ENCODE results near the gene CD47. TPM values are rescaled to one million over a fixed set of nuclear protein-coding genes. Genes with fewer than 3 reads are reported as not detected.

The CD47 gene
- total RNA-seq, 2 experiments from 2014 or later = 154 to 157 TPM

DNA sequence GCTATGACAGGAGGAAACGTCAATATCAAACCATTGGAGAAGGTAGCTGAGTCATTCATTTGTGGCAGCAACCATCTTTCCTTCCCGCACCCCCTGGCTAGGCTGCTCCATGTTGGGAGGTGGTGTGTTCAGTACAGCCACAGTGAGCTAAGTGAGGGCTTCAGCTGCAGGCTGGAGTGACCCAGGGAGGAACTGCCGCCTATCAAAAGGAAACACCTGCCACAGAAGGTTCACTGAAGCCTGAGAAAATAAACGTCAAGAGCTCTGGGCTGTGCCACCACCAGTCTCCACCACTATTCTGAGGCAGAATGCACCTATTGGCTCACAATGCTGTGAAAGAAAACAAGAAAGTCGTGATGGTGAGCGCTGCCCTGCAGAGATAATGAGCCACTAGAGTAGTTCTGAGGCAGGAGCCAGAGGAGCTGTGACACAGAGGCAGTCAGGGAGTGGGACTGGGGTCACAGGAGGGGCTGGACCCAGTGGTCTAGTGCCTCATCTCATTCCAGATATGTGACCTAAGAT is 34.8 kb upstream of the CD47 start:
- Mint-ChIP-seq H3K9me3 (peaks cover 4% of the 10 kb centered on the region), H3K36me3 (peaks cover 31% of the 10 kb centered on the region), H3K27ac (peak overlapping the region; percentile 99), H3K4me1 (peaks cover 54% of the 10 kb centered on the region), H3K4me3 (peak overlapping the region; percentile 96), H3K27me3 (no peaks in the 10 kb centered on the region)
- ATAC-seq (ENCODE audit: low read depth) (peak; percentile 60), DNase-seq (peak; percentile 64)
- POLR2A ChIA-PET = interaction anchor here (0.7 to 3.9 kb wide), 14 partner anchors 8 to 493 kb away, joined by 3 to 50 read pairs (median 5); partner anchors contain the start of gene IFT57

DNA sequence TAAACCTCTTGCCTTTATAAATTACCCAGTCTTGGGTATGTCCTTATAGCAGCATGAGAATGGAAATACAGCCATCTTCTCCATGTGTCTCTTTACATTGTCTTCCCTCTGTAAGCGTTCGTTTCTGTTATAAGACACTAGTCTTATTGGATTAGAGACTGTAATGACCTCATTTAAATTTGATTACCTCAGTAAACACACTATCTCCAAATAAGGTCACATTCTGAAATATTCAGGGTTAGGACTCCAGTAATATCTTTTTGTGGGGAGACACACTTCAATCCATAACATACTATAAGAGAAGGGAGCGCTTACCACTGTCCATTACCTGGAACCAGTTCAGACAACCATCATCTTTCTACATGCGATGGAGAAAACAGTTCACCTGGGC is 34.3 kb upstream of the CD47 start:
- ATAC-seq (ENCODE audit: low read depth) (peak; percentile 7), DNase-seq (no peak)
- H3K9me3 Mint-ChIP-seq = peaks cover 4% of the 10 kb centered on the region
- peak overlapping the region; percentile 96 for H3K4me3 Mint-ChIP-seq
- peak overlapping the region; percentile 99 for H3K27ac Mint-ChIP-seq
- peaks cover 52% of the 10 kb centered on the region for H3K4me1 Mint-ChIP-seq
- H3K27me3 Mint-ChIP-seq = no peaks in the 10 kb centered on the region
- peaks cover 28% of the 10 kb centered on the region for H3K36me3 Mint-ChIP-seq
- POLR2A ChIA-PET = interaction anchor here (0.7 to 3.9 kb wide), 13 partner anchors 8 to 493 kb away, joined by 3 to 50 read pairs (median 6); partner anchors contain the start of gene IFT57

DNA sequence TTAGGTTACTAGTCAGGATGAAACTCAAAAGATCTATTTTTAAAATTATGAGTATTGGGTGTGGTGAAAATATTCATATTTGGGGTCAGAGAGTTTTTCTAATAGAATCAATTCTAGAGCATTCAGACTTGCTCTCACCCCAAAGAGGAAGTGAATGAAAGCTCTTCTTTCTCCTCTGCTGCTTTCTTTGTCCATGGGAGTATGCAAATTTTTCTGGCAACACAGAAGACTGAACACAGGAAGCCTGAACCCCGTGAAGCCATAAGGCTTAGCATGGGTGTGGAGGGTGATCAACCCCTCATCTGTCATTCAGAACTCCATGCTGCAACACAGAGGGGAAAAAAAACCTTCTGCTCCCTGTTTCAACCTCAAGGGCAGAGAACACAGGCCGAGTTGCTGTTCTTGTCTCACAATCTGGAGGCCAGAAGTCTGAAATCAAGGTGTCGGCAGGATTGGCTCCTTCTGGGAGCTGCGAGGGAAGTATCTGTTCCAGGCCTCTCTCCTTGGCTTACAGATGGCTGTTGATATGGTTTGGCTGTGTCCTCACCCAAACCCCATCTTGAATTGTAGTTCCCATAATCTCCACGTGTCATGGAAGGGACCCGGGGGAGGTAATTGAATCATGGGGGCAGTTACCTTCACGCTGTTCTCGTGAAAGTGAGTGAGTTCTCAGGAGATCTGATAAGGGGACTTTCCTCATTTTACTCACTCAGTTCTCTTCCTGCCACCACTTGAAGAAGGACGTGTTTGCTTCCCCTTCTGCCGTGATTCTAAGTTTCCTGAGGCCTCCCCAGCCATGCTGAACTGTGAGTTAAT is 33.7 kb upstream of the CD47 start:
- peak overlapping the region; percentile 99 for H3K27ac Mint-ChIP-seq
- POLR2A ChIA-PET = interaction anchor here (0.6 to 3.1 kb wide), 10 partner anchors 16 to 100 kb away, joined by 3 to 19 read pairs (median 6); partner anchors contain the start of gene IFT57
- peak; percentile 37 for ATAC-seq (ENCODE audit: low read depth)

DNA sequence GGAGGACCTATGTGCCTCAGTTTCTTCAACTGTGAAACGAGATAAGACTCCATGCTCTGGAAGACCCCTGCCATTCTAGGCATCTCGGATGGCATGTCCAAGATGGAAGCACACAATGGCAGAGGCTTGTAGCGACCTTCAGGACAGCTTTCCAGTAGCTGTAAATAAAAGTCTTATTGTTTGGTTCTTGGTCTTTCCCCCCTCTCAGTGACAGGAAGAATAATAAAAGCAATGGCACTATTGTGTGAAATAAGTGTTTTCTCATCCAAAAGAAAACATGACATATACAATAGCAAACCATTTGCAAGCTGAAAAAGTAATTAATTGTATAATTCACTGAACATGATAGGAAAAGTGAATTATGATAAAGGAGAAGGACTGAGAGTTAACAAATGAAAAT is 32.5 kb upstream of the CD47 start:
- ATAC-seq (ENCODE audit: low read depth) = no peak
- no peak overlapping the region for H3K27ac Mint-ChIP-seq
- POLR2A ChIA-PET = interaction anchor here (0.9 to 2.1 kb wide), 5 partner anchors 15 to 34 kb away, joined by 3 to 8 read pairs (median 3); no protein-coding TSS in a partner anchor

More for the DNA sequence above, 33.7 kb upstream of the CD47 start:
- Mint-ChIP-seq H3K27me3 (no peaks in the 10 kb centered on the region), H3K4me3 (peak overlapping the region; percentile 96), H3K9me3 (peaks cover 4% of the 10 kb centered on the region), H3K36me3 (peaks cover 25% of the 10 kb centered on the region), H3K4me1 (peaks cover 51% of the 10 kb centered on the region)
- peak; percentile 56 for DNase-seq

DNA sequence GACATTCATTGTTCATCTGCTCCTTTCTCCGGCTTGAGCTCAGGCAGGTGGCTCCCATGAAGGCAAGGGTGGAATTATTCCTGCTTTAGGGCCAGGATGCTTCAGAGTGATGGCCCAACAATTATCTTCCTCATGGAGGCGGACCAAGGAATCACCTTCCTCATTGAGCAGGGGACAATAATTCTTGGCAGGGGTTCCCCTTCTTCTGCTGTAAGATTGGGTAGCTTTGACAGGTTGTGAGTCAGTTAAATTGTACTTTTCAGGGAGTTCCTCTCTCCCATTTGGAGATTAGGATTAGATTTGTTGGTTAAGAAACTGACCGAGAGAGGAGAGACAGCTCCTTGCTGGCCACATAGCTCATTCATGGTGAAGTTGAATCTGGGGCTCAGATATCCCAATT is 31.4 kb upstream of the CD47 start:
- Mint-ChIP-seq H3K27me3 (no peaks in the 10 kb centered on the region), H3K36me3 (peaks cover 12% of the 10 kb centered on the region), H3K4me1 (peaks cover 39% of the 10 kb centered on the region), H3K9me3 (no peaks in the 10 kb centered on the region), H3K27ac (no peak overlapping the region), H3K4me3 (no peak overlapping the region)
- no peak for DNase-seq
- POLR2A ChIA-PET = no interaction called here
- no peak for ATAC-seq (ENCODE audit: low read depth)

More for the DNA sequence above, 32.5 kb upstream of the CD47 start:
- no peak overlapping the region for H3K4me3 Mint-ChIP-seq
- H3K4me1 Mint-ChIP-seq = peaks cover 42% of the 10 kb centered on the region
- H3K9me3 Mint-ChIP-seq = peaks cover 2% of the 10 kb centered on the region
- no peaks in the 10 kb centered on the region for H3K27me3 Mint-ChIP-seq
- H3K36me3 Mint-ChIP-seq = peaks cover 18% of the 10 kb centered on the region
- no peak for DNase-seq

DNA sequence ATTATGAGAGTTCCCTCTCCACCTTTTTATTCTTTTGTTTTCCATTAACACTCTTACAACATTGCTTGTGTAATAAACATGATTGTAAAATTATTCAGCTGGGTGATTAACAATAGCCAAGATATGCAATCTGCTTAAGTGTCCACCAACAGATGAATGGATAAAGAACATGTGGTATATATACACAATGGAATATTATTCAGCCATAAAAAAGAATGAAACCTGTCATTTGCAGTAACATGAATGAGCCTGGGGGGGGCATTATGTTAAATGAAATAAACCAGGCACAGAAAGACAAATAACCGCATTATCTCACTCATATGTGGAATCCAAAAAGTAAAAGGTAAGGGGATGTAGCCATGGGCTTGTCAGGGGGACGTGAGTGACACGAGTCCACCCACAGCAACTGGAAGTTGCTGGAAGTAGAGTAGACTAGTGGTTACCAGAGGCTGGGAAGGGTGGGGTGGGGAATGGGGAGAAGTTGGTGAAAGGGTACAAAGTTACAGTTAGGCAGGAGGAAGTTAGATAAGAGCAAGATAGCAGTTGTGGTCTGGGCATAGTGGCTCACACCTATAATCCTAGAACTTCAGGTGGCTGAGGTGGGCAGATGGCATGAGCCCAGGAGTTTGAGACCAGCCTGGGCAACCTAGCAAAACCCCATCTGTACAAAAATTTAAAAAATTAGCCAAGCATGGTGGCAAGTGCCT is 28.7 kb upstream of the CD47 start:
- peaks cover 3% of the 10 kb centered on the region for H3K36me3 Mint-ChIP-seq

DNA sequence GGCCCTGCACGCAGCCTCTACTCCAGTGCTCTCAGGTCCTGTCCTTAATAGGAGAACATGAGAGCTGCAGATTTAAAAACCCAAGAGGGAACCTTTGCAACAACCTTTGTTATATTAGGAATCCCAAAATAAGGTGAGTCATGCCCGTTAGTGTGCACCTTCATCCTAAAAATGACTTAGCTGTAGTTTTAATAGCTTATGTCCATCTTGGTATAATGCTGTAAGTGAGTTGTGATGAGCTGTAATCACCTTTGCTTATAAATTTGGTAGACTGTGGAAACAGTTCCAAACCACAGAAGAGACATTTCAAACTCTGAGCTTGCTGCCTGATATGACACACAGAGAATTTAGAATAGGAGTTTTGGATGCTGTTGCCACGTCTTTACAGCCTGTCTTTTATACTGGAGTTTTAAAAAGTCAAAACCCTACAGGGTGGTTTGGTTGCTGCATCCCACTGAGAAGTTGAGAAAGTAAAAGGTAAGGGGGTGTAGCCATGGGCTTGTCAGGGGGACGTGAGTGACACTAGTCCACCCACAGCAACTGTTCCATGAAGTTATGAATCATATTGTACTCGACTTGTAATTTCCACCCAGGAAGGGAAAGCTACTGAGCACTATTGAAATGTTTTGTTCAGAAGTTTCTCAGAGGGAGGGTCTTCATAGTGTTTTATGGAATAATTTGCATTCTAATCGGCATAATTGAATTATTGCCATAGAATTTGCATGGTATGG is 27.4 kb upstream of the CD47 start:
- peaks cover 11% of the 10 kb centered on the region for H3K4me1 Mint-ChIP-seq
- DNase-seq (no peak), ATAC-seq (ENCODE audit: low read depth) (no peak)
- H3K36me3 Mint-ChIP-seq = peaks cover 3% of the 10 kb centered on the region
- peaks cover 3% of the 10 kb centered on the region for H3K27me3 Mint-ChIP-seq
- no peak overlapping the region for H3K4me3 Mint-ChIP-seq
- no peak overlapping the region for H3K27ac Mint-ChIP-seq
- POLR2A ChIA-PET = no interaction called here
- no peaks in the 10 kb centered on the region for H3K9me3 Mint-ChIP-seq

More for the DNA sequence above, 28.7 kb upstream of the CD47 start:
- no peak for DNase-seq
- Mint-ChIP-seq H3K27me3 (peaks cover 3% of the 10 kb centered on the region), H3K4me3 (no peak overlapping the region), H3K27ac (no peak overlapping the region), H3K9me3 (no peaks in the 10 kb centered on the region), H3K4me1 (peaks cover 22% of the 10 kb centered on the region)
- POLR2A ChIA-PET = no interaction called here
- no peak for ATAC-seq (ENCODE audit: low read depth)

DNA sequence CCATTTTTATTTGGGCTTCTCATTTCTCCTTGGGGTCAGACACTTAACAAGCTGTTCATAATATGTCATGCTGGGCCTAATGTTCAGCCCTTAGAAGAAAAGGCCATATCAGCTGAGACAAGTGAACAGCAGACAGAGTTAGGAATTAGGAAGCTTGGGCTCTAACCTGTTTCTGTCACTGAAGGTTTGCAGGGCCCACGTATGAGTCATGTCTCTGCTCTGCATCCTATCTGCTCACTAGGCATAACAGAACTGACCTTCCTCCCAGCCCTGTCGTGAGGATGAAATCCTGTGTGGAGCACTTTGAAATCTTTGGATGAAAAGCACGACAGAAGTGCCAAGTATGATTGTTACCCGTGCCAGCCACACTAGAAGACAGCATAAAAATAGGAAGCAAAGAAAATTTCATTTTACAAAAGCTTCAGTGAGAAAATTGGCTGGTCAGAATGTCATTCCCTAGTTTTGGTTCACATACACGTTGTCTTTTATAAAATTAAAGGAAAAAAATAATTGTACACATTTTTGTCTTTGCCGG is 26.5 kb upstream of the CD47 start:
- H3K4me3 Mint-ChIP-seq = no peak overlapping the region
- peaks cover 10% of the 10 kb centered on the region for H3K4me1 Mint-ChIP-seq
- ATAC-seq (ENCODE audit: low read depth) (no peak), DNase-seq (no peak)
- peaks cover 3% of the 10 kb centered on the region for H3K36me3 Mint-ChIP-seq
- H3K9me3 Mint-ChIP-seq = no peaks in the 10 kb centered on the region
- H3K27ac Mint-ChIP-seq = no peak overlapping the region
- POLR2A ChIA-PET = no interaction called here
- H3K27me3 Mint-ChIP-seq = peaks cover 3% of the 10 kb centered on the region

DNA sequence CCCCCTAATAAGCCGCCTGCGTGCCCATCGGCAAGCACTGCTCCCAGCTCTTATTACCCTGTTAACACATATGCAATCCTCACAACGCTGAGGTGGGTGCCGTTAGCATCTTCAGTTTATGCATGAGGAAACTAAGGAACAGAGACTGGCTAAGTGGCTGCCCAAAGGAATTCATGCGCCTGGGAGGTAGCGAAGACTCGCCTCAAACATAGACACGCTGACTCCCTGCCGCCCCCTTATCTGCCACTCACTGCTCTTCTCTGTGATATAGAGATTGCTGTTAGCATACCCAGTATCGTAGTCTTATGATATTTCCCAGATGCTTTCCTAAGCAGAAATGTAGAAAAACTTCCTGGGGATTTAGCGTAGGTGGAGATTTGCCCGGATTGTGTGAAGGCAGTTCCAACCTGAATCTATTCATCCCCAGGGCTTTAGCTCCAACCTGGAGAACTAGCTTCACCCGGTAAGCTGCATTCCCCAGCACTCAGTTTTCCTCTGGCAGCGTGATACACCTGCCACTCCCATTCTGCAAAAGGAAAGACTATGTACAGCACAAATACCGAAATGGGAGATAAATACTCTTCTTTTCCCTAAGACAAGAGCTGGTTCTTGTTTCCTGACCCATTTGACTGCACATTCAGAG is 23.7 kb upstream of the CD47 start:
- DNase-seq (no peak), ATAC-seq (ENCODE audit: low read depth) (no peak)
- POLR2A ChIA-PET = interaction anchor here (1.3 kb wide), 1 partner anchor 13 kb away, joined by 3 read pairs; no protein-coding TSS in a partner anchor
- Mint-ChIP-seq H3K27me3 (peaks cover 3% of the 10 kb centered on the region), H3K4me1 (peaks cover 7% of the 10 kb centered on the region), H3K4me3 (no peak overlapping the region), H3K36me3 (peaks cover 3% of the 10 kb centered on the region), H3K27ac (no peak overlapping the region), H3K9me3 (no peaks in the 10 kb centered on the region)

DNA sequence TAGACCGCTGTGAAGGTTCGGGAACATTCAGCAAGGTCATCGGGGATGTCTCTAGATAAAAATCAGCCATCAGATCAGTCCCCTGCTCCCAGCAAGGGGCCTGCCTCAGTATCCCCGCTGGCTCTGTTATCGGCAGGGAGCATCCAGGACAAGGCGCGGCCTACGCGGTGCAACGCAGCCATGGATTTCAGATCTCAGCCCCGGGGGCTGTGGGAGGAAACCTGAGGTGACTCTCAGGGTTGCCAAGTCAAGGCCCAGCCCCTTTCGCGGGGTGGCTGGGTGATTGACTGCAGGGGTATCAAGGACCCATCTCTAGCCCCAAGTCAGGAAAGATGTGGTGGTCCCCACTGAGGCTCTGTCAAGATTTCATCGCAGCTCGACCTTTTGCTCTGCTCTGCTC is 23.1 kb upstream of the CD47 start:
- H3K9me3 Mint-ChIP-seq = no peaks in the 10 kb centered on the region
- peaks cover 3% of the 10 kb centered on the region for H3K27me3 Mint-ChIP-seq
- H3K4me3 Mint-ChIP-seq = no peak overlapping the region
- DNase-seq (no peak), ATAC-seq (ENCODE audit: low read depth) (no peak)
- H3K4me1 Mint-ChIP-seq = peaks cover 5% of the 10 kb centered on the region
- H3K36me3 Mint-ChIP-seq = no peaks in the 10 kb centered on the region
- POLR2A ChIA-PET = no interaction called here
- H3K27ac Mint-ChIP-seq = no peak overlapping the region

DNA sequence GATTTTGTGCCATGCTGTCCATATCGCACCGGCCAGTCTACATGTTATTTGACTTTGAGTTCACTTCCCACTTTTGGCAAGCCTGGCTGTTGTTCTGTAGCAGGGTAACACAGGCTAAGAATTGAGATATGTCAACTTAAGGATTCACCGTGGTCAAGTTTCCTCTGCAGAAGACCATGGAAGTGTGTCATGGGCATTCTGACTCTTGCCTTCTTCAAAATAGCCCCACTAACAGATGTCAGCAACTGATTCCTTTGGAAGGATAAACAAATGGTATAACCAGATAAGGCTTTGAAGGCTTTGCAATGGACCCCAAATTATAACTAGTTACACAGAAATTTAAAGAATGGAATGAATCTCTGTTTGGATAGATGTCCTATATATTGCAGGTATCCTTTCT is 20.1 kb upstream of the CD47 start:
- POLR2A ChIA-PET = no interaction called here
- Mint-ChIP-seq H3K4me1 (peaks cover 2% of the 10 kb centered on the region), H3K27ac (no peak overlapping the region), H3K36me3 (no peaks in the 10 kb centered on the region), H3K9me3 (no peaks in the 10 kb centered on the region), H3K27me3 (peaks cover 2% of the 10 kb centered on the region), H3K4me3 (no peak overlapping the region)
- no peak for DNase-seq
- ATAC-seq (ENCODE audit: low read depth) = no peak

DNA sequence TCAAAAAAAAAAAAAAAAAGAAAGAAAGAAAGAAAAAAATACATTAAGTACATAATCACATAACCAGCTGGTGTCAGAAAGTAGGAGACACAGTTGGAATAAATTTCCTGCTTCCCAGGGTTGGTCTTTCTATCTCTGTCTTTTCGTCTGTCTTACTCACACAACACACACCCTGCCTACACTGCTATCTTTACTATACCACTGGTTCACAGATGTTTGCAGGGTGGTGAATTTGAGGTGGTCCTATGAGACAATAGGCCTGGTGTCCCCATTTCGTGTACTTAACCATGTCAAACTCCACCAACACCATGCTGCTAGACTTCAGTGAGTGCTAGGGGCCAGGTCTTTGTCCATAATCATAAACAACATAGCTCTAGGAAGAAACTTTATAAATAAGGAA is 17.6 kb upstream of the CD47 start:
- H3K27me3 Mint-ChIP-seq = peaks cover 1% of the 10 kb centered on the region
- H3K4me1 Mint-ChIP-seq = peaks cover 2% of the 10 kb centered on the region
- no peak overlapping the region for H3K27ac Mint-ChIP-seq
- no peak overlapping the region for H3K4me3 Mint-ChIP-seq
- H3K36me3 Mint-ChIP-seq = peaks cover 1% of the 10 kb centered on the region
- no peaks in the 10 kb centered on the region for H3K9me3 Mint-ChIP-seq
- POLR2A ChIA-PET = interaction anchor here (1.1 kb wide), 1 partner anchor 15 kb away, joined by 3 read pairs; no protein-coding TSS in a partner anchor
- ATAC-seq (ENCODE audit: low read depth) (no peak), DNase-seq (no peak)
